ENCODE measurements around the gene SLC15A4.

DNA sequence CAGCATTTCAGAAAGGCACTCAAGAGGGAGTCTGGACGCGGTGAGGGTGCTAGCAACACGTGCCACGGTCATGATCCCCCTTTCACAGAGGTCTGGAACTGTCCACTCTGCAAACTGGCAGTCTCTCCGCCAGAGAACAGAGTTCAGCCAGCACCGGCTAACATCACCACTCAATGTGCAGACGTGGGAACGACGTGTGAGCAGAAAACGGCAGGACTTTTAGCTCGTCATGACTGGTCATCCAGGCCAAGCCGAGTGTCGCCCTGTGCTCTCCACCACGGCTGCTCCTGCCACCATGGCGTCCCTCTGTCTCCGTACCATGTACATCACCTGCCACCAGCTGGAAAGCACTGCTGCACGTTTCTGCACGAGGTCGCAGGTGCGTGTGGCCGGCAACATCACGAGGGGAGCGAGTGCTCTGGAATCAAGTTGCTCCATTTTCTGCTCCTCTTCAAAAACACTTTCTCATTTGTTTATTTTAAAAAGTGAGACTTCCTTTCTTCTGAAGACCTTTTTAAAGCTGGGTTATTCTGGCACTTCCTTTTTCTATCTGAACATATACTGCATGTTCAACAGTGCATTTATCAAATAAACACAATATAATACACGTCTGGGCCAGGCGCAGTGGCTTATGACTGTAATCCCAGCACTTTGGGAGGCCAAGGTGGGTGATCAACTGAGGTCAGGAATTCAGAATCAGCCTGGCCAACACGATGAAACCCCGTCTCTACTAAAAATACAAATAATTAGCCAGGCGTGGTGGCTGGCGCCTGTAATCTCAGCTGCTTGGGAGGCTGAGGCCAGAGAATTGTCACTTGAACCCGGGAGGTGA is 28.0 kb downstream of the SLC15A4 start:
- no peak for TF ChIP-seq POLR2A (IDR thresholded peaks at IDR 0.05)
- TF ChIP-seq EP300 (IDR thresholded peaks at IDR 0.05): no peak
- no peak for TF ChIP-seq POLR2AphosphoS5 (IDR thresholded peaks at IDR 0.05)

All from stomach (tissue), 4 donors.